PC-9 (cell line): Measurements from ENCODE around the gene TTI1.

Experiments used
- EZH2 ChIP-seq: fragments of 200-600 bp; sonication (generic); IDR thresholded peaks from 2 replicates; pipeline ENCODE4 v1.8.0; 2017; ENCODE audit warnings: antibody characterized with exemption, low read depth
- TF ChIP-seq, protein P1 (sequence below): fragments of 200-600 bp; sonication (generic); conservative IDR thresholded peaks from 2 replicates; pipeline ENCODE4 v1.6.1; 2017; ENCODE audit warnings: mixed run types, antibody characterized with exemption, mild to moderate bottlenecking, moderate library complexity

DNA sequence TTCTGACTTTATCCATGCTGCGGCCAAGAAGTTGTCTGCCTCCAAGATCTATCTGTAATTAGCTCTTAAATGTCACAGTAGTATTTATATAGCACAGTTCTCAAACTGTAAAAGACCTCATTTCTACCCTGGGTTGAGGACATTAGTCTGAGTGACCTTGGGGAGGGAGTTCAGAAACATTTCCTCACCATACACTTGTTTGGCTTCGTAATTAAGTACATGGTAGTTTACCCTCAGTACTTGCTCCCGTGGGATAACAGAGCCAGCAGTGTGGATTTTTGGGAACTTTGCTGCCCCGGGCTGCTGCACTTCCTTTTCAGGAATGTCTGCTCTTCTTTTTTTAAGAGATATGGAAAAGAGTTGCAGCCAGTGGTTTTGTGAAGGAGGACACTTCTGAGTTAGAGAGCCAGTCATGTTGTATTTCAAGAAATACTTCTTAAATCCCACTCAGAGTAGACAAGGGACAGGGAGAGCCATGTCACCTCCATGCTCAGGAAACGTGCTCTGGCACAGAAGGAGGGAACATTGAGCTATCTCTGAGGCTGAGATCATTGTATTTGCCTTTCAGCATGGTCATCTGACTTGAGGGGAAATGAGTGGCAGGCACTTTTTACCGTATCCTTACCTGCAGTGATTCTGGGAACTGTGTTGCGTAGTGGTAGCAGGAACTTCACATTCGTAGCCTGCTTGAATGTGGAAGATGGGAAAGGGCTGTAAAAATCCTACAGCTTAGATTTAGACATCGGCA is 33.9 kb upstream of the TTI1 start:
- TF ChIP-seq, protein P1, sequence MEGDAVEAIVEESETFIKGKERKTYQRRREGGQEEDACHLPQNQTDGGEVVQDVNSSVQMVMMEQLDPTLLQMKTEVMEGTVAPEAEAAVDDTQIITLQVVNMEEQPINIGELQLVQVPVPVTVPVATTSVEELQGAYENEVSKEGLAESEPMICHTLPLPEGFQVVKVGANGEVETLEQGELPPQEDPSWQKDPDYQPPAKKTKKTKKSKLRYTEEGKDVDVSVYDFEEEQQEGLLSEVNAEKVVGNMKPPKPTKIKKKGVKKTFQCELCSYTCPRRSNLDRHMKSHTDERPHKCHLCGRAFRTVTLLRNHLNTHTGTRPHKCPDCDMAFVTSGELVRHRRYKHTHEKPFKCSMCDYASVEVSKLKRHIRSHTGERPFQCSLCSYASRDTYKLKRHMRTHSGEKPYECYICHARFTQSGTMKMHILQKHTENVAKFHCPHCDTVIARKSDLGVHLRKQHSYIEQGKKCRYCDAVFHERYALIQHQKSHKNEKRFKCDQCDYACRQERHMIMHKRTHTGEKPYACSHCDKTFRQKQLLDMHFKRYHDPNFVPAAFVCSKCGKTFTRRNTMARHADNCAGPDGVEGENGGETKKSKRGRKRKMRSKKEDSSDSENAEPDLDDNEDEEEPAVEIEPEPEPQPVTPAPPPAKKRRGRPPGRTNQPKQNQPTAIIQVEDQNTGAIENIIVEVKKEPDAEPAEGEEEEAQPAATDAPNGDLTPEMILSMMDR = no peak
- TF ChIP-seq EZH2 = no peak
